Measurements from ENCODE around the gene CKS1B. TPM values are rescaled to one million over a fixed set of nuclear protein-coding genes. Genes with fewer than 3 reads are reported as not detected.
A peak's percentile ranks its signal among the peaks of the same experiment; 100 is the strongest.

CKS1B gene
- total and polyA plus RNA-seq, 4 donors, result 32.4 to 57.9 (median 44.4) TPM

DNA sequence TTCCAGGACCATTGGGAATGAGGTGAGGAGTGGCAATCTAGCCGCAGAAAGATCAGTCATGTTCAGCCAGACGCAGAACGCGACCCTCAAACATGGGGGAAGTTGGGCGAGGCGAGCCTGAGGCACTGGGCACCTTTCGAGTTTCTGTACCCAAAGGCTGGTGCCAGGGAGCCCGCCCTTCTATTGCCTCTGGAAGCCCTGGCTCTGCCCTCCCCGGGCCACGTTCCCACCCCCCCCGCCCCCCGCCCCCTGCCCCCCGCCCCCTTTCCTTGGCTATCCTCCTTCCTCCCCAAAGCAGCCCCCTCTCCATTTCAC lies 25.9 kb downstream of the CKS1B start:
- H3K27ac ChIP-seq (ENCODE audit: low read depth in 1 of 2, low read length in 2 of 2), result peak overlapping the region; percentile 96 to 97
- H3K36me3 ChIP-seq (ENCODE audit: control insufficient read depth in 4 of 4, insufficient read depth in 3 of 4, low read depth in 1 of 4, low read length in 3 of 4), result no peaks in the 10 kb centered on the region
- H3K4me1 ChIP-seq (ENCODE audit: control insufficient read depth in 4 of 4, insufficient read depth in 4 of 4, low read length in 3 of 4), result peaks cover 7 to 41% (median 32%) of the 10 kb centered on the region in 4 donors
- H3K9me3 ChIP-seq (ENCODE audit: control insufficient read depth in 4 of 4, low read length in 3 of 4), result no peaks in the 10 kb centered on the region
- 0% methylated on average over 13 of the region's 13 CpGs for WGBS
- no peak for TF ChIP-seq YY1 (IDR thresholded peaks at IDR 0.05)
- no peak for TF ChIP-seq RXRA (IDR thresholded peaks at IDR 0.05)
- TF ChIP-seq JUND (IDR thresholded peaks at IDR 0.05), result no peak
- no peak for TF ChIP-seq EGR1 (IDR thresholded peaks at IDR 0.05; ENCODE audit: low read depth in 2 of 2)
- no peak for TF ChIP-seq GABPA (IDR thresholded peaks at IDR 0.05 in 1 of 2, conservative IDR thresholded peaks at IDR 0.05 in 1 of 2)
- TF ChIP-seq ZBTB33 (IDR thresholded peaks at IDR 0.05), result no peak
- no peak for TF ChIP-seq REST (IDR thresholded peaks at IDR 0.05)
- TF ChIP-seq SP1 (IDR thresholded peaks at IDR 0.05), result no peak
- no peak for TF ChIP-seq FOXA1 (IDR thresholded peaks at IDR 0.05)
- DNase-seq (ENCODE audit: low spot score), result no peak
- H3K4me3 ChIP-seq (ENCODE audit: low read depth in 1 of 3, low read length in 3 of 3), result peak overlapping the region; percentile 59 to 73 (median 73)
- H3K9ac ChIP-seq (ENCODE audit: low read depth in 1 of 2, low read length in 2 of 2), result peak overlapping the region in 1 of 2 donors; percentile 54
- no peaks in the 10 kb centered on the region for H3K27me3 ChIP-seq (ENCODE audit: control insufficient read depth in 4 of 4, insufficient read depth in 4 of 4, low read length in 3 of 4)

DNA sequence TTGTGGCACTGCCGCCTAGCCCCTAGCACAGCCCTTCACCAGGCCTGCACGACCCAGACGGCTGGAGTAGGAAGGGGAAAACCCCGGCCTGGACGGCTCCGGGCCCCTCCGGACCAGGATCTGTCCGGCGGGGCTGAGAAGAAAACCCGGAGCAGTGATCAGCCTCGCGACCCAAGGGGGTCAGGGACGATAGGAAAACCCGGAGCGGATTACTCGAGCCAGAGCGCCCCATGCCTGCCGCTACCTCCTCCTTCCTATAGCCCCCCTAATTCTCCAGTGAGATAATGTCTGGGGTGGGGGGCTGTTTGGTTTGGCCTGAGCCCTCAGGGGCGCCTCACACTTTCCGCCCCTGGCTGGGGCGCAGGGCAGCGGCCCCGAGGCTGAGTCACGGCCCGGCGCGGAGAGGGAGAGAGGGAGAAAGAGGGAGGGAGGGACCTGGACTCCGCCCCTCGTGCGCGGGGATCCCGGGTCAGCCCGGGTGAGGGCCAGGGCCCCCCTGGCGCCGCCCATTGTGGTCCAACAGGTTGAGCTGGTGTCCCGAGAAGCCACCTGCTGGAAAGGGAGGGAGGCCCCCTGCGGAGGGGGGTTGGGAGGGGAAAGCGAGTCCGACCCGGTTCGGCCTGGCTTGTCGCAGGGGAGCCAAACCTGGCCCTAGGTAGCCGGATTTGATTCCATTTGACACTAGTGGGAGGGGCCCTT lies 26.4 kb downstream of the CKS1B start:
- Histone ChIP-seq H3K9me3 (ENCODE audit: control insufficient read depth in 4 of 4, low read length in 3 of 4) (no peaks in the 10 kb centered on the region), H3K4me1 (ENCODE audit: control insufficient read depth in 4 of 4, insufficient read depth in 4 of 4, low read length in 3 of 4) (peaks cover 10 to 46% (median 37%) of the 10 kb centered on the region in 4 donors), H3K27ac (ENCODE audit: low read depth in 1 of 2, low read length in 2 of 2) (peak overlapping the region; percentile 96 to 97), H3K4me3 (ENCODE audit: low read depth in 1 of 3, low read length in 3 of 3) (peak overlapping the region; percentile 73 to 74 (median 73)), H3K36me3 (ENCODE audit: control insufficient read depth in 4 of 4, insufficient read depth in 3 of 4, low read depth in 1 of 4, low read length in 3 of 4) (no peaks in the 10 kb centered on the region), H3K9ac (ENCODE audit: low read depth in 1 of 2, low read length in 2 of 2) (peak overlapping the region; percentile 71 to 87), H3K27me3 (ENCODE audit: control insufficient read depth in 4 of 4, insufficient read depth in 4 of 4, low read length in 3 of 4) (no peaks in the 10 kb centered on the region)
- DNase-seq (ENCODE audit: low spot score), result peak; percentile 85
- WGBS, result under 1% methylated on average over 43 of the region's 43 CpGs
- TF ChIP-seq JUND (IDR thresholded peaks at IDR 0.05), result peak; percentile 87 to 88
- TF ChIP-seq HNF4G (IDR thresholded peaks at IDR 0.05), result peak; percentile 37
- no peak for TF ChIP-seq FOXA2 (IDR thresholded peaks at IDR 0.05)
- TF ChIP-seq REST (IDR thresholded peaks at IDR 0.05), result peak; percentile 61
- TF ChIP-seq ZBTB33 (IDR thresholded peaks at IDR 0.05), result peak; percentile 35
- TF ChIP-seq SP1 (IDR thresholded peaks at IDR 0.05), result peak; percentile 91
- TF ChIP-seq HNF4A (conservative IDR thresholded peaks at IDR 0.05), result peak; percentile 58 to 70
- TF ChIP-seq RAD21 (IDR thresholded peaks at IDR 0.05), result peak in 1 of 2 donors; percentile 13
- TF ChIP-seq, protein P1, sequence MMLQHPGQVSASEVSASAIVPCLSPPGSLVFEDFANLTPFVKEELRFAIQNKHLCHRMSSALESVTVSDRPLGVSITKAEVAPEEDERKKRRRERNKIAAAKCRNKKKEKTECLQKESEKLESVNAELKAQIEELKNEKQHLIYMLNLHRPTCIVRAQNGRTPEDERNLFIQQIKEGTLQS (IDR thresholded peaks at IDR 0.05), result peak; percentile 73
- peak; percentile 21 for TF ChIP-seq TAF1 (conservative IDR thresholded peaks at IDR 0.05)
- no peak for TF ChIP-seq FOXA1 (IDR thresholded peaks at IDR 0.05)
- TF ChIP-seq YY1 (IDR thresholded peaks at IDR 0.05), result peak; percentile 71
- peak in 1 of 2 donors; percentile 7 for TF ChIP-seq EGR1 (IDR thresholded peaks at IDR 0.05; ENCODE audit: low read depth in 2 of 2)
- no peak for TF ChIP-seq CTCF (IDR thresholded peaks at IDR 0.05; ENCODE audit: low read depth, low read length, missing input control)
- peak; percentile 81 to 93 for TF ChIP-seq RXRA (IDR thresholded peaks at IDR 0.05)
- peak in 1 of 2 donors; percentile 36 for TF ChIP-seq GABPA (IDR thresholded peaks at IDR 0.05 in 1 of 2, conservative IDR thresholded peaks at IDR 0.05 in 1 of 2)
